NOMO-1 treated with DMSO at 0.1 percent for 48 hours (cell line): Measurements from ENCODE around the gene LDLR.
A peak's percentile ranks its signal among the peaks of the same experiment; 100 is the strongest.
"Not testable (repeated sequence)": the region's sequence is repeated elsewhere in the genome, so short reads cannot be mapped to it uniquely, and the experiment has no call there.

Source experiments
- DNase-seq: peaks from one replicate; lab custom pipeline; 2025; ENCODE audit not compliant: unreplicated experiment; lab: John Stamatoyannopoulos, UW

LDLR gene

DNA sequence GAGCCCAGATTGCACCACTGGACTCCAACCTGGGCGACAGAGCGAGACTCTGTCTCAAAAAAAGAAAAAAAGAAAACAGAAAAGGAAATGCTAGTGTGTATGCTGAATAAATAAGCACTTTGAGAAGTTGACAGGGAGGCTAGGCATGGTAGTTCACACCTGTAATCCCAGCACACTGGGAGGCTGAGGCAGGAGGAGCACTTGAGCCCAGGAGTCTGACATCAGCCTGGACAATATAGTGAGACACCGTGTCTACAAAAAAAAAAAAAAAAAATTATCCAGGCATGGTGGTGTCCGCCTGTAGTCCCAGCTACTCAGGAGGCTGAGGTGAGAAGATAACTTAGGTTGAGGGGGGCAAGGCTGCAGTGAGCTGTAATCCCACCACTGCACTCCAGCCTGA lies 19.1 kb upstream of the LDLR start:
- DNase-seq, result no peak

GRCh38 chr19:11073568-11073967 lies 15.7 kb upstream of the LDLR start:
- no peak for DNase-seq

DNA sequence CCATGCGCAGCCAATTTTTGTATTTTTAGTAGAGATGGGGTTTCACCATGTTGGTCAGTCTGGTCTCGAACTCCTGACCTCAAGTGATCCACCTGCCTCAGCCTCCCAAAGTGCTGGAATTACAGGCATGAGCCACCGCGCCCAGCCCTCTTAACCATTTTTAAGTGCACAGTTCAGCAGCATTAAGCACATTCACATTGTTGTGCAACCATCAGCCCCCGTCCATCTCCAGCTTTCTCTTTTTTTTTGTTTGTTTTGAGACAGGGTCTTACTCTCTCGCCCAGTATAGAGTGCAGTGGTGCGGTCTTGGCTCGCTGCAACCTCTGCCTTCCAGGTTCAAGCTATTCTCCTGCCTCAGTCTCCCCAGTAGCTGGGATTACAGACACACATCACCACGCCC lies 12.5 kb upstream of the LDLR start:
- DNase-seq, result not testable (repeated sequence)

DNA sequence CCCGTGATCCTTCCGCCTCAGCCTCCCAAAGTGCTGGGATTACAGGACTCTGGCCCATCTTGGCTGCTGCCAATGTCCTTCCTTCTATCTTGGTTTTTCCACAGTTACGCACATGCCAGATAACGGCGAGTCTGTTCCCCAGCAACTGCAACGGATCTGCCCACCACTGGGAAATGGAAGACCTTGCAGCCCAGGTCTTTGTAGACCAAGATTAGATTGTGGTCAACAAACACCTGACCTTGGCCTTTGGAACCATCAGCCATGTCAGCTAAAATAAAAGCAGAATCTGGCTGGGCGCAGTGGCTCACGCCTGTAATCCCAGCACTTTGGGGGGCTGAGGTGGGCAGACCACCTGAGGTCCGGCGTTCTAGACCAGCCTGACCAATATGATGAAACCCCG lies 10.4 kb upstream of the LDLR start:
- no peak for DNase-seq

DNA sequence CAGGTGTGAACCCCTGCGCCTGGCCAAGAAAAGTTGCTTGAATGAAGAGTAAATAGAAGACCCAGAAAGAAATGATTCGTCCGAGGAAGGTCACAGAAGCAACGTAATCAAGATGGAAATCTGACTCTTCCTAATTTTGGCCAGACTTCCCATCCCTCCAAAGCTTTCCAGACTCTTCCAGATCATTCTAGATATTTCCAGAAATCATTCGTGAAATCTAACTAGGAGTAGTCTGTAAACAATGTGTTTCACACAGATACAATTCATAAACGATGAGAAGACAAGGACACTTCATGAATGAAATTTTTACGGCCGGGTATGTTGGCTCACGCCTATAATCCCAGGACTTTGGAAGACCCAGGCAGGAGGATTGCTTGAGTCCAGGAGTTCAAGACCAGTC lies 9.3 kb upstream of the LDLR start:
- DNase-seq, result no peak

GRCh38 chr19:11087870-11088505 lies 1.3 kb upstream of the LDLR start:
- no peak for DNase-seq

- DNase-seq, result no peak
Measured at GRCh38 chr19:11088506-11089253, 583 bp upstream of the LDLR start.

DNA sequence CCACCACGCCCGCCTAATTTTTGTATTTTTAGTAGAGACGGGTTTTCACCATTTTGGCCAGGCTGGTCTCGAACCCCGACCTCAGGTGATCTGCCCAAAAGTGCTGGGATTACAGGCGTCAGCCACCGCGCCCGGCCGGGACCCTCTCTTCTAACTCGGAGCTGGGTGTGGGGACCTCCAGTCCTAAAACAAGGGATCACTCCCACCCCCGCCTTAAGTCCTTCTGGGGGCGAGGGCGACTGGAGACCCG lies 676 bp downstream of the LDLR start:
- not testable (repeated sequence) for DNase-seq

GRCh38 chr19:11090264-11090996 lies 1.2 kb downstream of the LDLR start:
- peak; percentile 97 for DNase-seq

GRCh38 chr19:11090997-11091702 lies 1.9 kb downstream of the LDLR start:
- no peak for DNase-seq

DNA sequence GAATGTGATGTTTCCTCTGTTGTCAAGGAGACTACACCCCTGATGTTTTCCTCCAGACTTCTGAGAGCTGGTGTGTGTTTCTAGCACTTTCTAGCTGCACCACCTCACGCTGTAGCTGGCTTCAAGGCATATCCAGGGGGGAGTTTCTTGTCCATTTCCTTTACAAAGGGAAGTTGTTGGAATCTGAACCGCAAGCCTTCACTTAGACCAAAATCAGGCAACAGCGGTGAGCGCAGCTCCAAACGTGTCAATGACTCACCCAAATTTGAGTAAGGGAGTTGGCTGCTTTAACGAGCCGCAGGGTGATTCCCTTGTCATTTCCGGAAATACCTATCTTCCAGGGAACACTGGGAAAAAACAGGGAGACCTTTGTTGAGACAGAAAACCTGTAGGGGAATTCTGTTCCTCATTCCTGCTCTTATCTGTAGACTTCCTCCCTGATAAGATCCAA lies 2.5 kb downstream of the LDLR start:
- DNase-seq, result peak; percentile 66

- DNase-seq, result peak; percentile 56
Measured at GRCh38 chr19:11092181-11092538, 2.9 kb downstream of the LDLR start.

DNA sequence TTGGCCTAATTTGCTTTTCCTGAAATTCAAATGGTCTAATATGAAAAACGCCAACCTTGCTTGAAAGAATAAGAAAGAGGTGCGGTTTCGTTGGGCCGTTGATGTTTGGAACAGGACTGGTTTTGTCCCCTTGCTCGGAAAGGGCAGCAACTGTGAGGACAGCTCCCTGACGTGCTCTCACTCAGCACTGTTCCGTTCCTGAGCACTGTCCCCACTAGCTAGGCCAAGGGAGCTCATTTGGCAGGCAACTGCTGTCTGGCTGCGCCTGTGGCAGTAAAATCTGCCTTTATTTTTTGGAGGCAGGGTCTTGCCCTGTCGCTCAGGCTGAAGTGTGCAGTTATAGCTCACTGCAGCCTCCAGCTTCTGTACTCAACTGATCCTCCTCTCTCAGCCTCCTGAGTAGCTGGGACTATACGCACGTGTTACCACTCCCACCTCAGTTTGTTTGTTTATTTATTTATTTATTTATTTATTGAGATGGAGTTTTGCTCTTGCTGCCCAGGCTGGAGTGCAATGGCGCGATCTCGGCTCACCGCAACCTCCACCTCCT lies 4.5 kb downstream of the LDLR start:
- DNase-seq, result no peak

GRCh38 chr19:11094520-11094894 lies 5.2 kb downstream of the LDLR start:
- no peak for DNase-seq

- DNase-seq, result peak; percentile 81
Measured at GRCh38 chr19:11096210-11096841, 7.1 kb downstream of the LDLR start.

- not testable (repeated sequence) for DNase-seq
Measured at GRCh38 chr19:11097367-11097766, 8.1 kb downstream of the LDLR start.

DNA sequence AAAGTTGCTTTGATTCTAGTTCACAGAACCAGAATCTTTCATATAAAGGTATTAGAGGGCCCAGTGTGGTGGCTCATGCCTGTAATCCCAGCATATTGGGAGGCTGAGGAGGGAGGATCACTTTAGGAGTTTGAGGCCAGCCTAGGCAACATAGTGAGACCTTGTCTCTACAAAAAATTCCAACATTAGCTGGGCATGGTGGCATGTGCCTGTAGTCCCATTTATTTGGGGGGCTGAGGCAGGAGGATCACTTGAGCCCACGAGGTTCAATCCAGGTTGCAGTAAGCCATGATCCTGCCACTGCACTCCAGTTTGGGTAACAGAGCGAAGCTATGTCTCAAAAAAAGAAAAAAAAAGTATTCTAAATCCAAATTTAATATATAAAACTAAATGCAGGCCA lies 9.1 kb downstream of the LDLR start:
- DNase-seq, result no peak

- DNase-seq, result no peak
Measured at GRCh38 chr19:11098861-11099260, 9.6 kb downstream of the LDLR start.

- no peak for DNase-seq
Measured at GRCh38 chr19:11100049-11100448, 10.8 kb downstream of the LDLR start.

DNA sequence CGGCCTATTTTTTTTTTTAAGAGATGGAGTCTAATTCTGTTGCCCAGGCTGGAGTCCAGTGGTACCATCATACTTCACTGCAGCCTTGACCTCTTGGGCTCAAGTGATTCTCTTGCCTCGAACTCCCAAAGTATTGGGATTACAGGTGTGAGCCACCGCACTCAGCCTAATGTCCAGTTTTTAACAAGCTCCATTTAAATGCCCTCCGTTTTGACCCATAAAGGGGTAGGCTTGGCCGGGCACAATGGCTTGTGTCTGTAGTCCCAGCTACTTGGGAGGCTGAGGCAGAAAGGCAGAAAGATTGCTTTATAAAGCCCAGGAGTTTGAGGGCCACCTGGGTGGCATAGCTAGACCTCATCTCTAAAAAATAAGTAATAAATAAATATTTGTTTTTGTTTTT lies 11.8 kb downstream of the LDLR start:
- DNase-seq, result no peak

DNA sequence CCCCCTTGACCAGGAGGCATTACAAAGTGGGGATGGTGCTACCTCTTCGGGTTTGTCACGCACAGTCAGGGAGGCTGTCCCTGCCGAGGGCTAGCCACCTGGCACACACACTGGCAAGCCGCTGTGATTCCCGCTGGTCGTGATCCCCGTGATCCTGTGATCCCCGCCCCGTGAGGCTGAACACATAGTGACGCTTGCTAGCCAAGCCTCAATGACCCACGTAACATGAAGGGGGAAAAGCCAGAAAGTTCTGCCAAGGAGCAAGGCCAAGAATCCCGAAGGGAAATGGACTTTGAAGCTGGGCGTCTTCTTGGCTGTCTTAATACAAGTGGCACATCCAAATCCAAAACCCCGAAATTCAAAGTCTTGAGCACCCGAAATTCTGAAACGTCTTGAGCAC lies 13.7 kb downstream of the LDLR start:
- DNase-seq, result no peak
